A673 (cell line): ENCODE measurements around the gene RBM39. TPM values are rescaled to one million over a fixed set of nuclear protein-coding genes. Genes with fewer than 3 reads are reported as not detected.
"Not testable (repeated sequence)": the region's sequence is repeated elsewhere in the genome, so short reads cannot be mapped to it uniquely, and the experiment has no call there.

Experiments
- BruUV-seq: library from RNA; stranded (reverse); fragments of 400-500 nt; replicated peaks from 2 replicates; lab custom pipeline; 2021; lab: Mats Ljungman, UMichigan
- CTCF ChIA-PET: fragments of 300-600 bp; sonication (Branson Sonifier 250); formaldehyde crosslinking; loops from one replicate; lab custom pipeline; 2022; ENCODE audit warnings: antibody characterized with exemption; lab: Charles Lee
- POLR2A ChIA-PET: fragments of 300-600 bp; sonication (Branson Sonifier 250); formaldehyde crosslinking; loops from one replicate; lab custom pipeline; 2022; ENCODE audit warnings: antibody characterized with exemption; ENCODE audit not compliant: low non-redundant PET; lab: Charles Lee
- DNase-seq: peaks from one replicate; pipeline ENCODE4 v3.0.0-alpha.2; 2015; ENCODE audit warnings: low spot score
- H3K27ac ChIP-seq: fragments of 200-600 bp; sonication (generic); 2 replicates; pipeline ENCODE4 v1.5.1; 2016; ENCODE audit warnings: mixed run types, low read depth, mild to moderate bottlenecking, mixed read lengths, antibody characterized with exemption, low read length; ENCODE audit not compliant: poor library complexity, severe bottlenecking
- H3K27me3 ChIP-seq: fragments of 200-600 bp; sonication (generic); replicated peaks from 2 replicates; pipeline ENCODE4 v1.6.1; 2017; ENCODE audit warnings: mixed run types, low read depth, mild to moderate bottlenecking, mixed read lengths, antibody characterized with exemption, low read length; ENCODE audit not compliant: insufficient read depth, poor library complexity
- H3K36me3 ChIP-seq: fragments of 200-600 bp; sonication (generic); 2 replicates; pipeline ENCODE4 v1.6.1; 2016; ENCODE audit warnings: mixed run types, mild to moderate bottlenecking, mixed read lengths, antibody characterized with exemption, low read length; ENCODE audit not compliant: insufficient read depth, poor library complexity, severe bottlenecking
- H3K4me1 ChIP-seq: fragments of 200-600 bp; sonication (generic); 2 replicates; pipeline ENCODE4 v1.6.1; 2017; ENCODE audit warnings: mixed run types, mild to moderate bottlenecking, mixed read lengths, antibody characterized with exemption, low read length; ENCODE audit not compliant: insufficient read depth, poor library complexity, severe bottlenecking
- H3K4me3 ChIP-seq: fragments of 200-600 bp; sonication (generic); 2 replicates; pipeline ENCODE4 v1.5.1; 2016; ENCODE audit warnings: low read depth, mixed run types, mild to moderate bottlenecking, mixed read lengths, low read length; ENCODE audit not compliant: poor library complexity, severe bottlenecking
- H3K9me3 ChIP-seq: fragments of 200-600 bp; sonication (generic); 2 replicates; pipeline ENCODE4 v1.6.1; 2016; ENCODE audit warnings: mixed run types, low read depth, mild to moderate bottlenecking, mixed read lengths, antibody characterized with exemption, low read length; ENCODE audit not compliant: poor library complexity, severe bottlenecking
- CTCF ChIP-seq: fragments of 300-800, 200-600 bp; sonication (generic); conservative IDR thresholded peaks from 2 replicates; pipeline ENCODE4 v1.5.1; 2017; ENCODE audit warnings: low read depth, mild to moderate bottlenecking, antibody characterized with exemption, low read length, moderate library complexity, mixed read lengths
- EZH2 ChIP-seq: fragments of 200-600 bp; sonication (generic); IDR thresholded peaks from 2 replicates; pipeline ENCODE4 v1.6.1; 2017; ENCODE audit warnings: borderline replicate concordance, low read depth, mild to moderate bottlenecking, mixed read lengths, antibody characterized with exemption, low read length; ENCODE audit not compliant: poor library complexity, severe bottlenecking
- intact Hi-C: fragments of 100-400 bp; cut with micrococcal nuclease; formaldehyde crosslinking; loops from one replicate; pipeline ENCODE4 v1.10.0; 2022; ENCODE audit not compliant: unreplicated experiment
- total RNA-seq: library from RNA; stranded (reverse); gene quantifications from 2 replicates; pipeline ENCODE4 v1.2.3, GENCODE V29; 2021

The RBM39 gene
- total RNA-seq, 1 experiment from 2014 or later, result 329 TPM

- no peaks in the 10 kb centered on the region for H3K9me3 ChIP-seq
- ChIA-PET CTCF (no interaction called here), POLR2A (no interaction called here)
- H3K27me3 ChIP-seq, result no peaks in the 10 kb centered on the region
- H3K4me3 ChIP-seq, result no peak overlapping the region
- TF ChIP-seq EZH2, result no peak
- no peak for DNase-seq
- peaks cover 20% of the 10 kb centered on the region for H3K4me1 ChIP-seq
- intact Hi-C loops, result no loop called here
- no peaks in the 10 kb centered on the region for H3K36me3 ChIP-seq
- BruUV-seq, result no TSS peak
- H3K27ac ChIP-seq, result peak overlapping the region; percentile 65
Measured at GRCh38 chr20:35767683-35768481, 25.8 kb upstream of the RBM39 start.

DNA sequence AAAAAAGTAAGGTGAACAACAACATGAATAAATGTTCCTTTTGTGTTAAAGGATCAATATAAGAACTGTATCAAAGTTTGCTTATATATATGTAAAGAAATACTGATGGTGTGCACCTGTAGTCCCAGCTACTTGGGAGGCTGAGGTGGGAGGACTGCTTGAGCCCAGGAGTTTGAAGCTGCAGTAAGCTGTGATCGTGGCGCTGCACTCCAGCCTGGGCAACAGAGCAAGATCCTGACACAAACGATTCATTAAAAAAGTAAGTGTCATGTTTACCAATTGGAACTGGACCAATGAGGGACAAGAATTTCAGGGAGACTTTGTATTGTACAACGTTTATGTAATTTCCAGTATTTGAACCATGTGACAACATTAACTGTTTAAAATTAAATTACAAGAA lies 24.8 kb upstream of the RBM39 start:
- intact Hi-C loops, result no loop called here
- ChIA-PET CTCF (no interaction called here), POLR2A (no interaction called here)
- no peaks in the 10 kb centered on the region for H3K36me3 ChIP-seq
- no peak for DNase-seq
- H3K4me3 ChIP-seq, result no peak overlapping the region
- no peak overlapping the region for H3K27ac ChIP-seq
- no TSS peak for BruUV-seq
- TF ChIP-seq CTCF, result no peak
- no peak for TF ChIP-seq EZH2
- H3K9me3 ChIP-seq, result no peaks in the 10 kb centered on the region
- H3K4me1 ChIP-seq, result peaks cover 17% of the 10 kb centered on the region
- no peaks in the 10 kb centered on the region for H3K27me3 ChIP-seq

DNA sequence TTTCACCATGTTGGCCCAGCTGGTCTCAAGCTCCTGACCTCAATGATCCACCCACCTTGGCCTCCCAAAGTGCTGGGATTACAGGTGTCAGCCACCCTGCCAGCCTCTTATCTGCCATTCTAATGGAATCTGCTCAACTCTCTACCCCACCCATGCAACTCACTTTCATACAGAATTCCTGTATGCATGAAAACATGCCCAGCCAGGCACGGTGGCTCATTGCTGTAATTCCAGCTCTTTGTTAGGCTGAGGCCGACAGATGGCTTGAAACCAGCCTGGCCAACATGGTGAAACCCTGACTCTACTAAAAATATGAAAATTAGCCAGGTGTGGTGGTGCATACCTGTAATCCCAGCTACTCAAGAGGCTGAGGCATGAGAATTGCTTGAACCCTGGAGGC lies 22.9 kb upstream of the RBM39 start:
- H3K27ac ChIP-seq, CTCF ChIA-PET, BruUV-seq, H3K4me3 ChIP-seq, DNase-seq, H3K9me3 ChIP-seq, POLR2A ChIA-PET, intact Hi-C loops, H3K36me3 ChIP-seq, H3K27me3 ChIP-seq: not testable (repeated sequence)
- peaks cover 17% of the 10 kb centered on the region for H3K4me1 ChIP-seq

GRCh38 chr20:35762461-35762860 lies 20.4 kb upstream of the RBM39 start:
- Histone ChIP-seq H3K27ac (no peak overlapping the region), H3K4me1 (peaks cover 3% of the 10 kb centered on the region), H3K9me3 (no peaks in the 10 kb centered on the region), H3K36me3 (no peaks in the 10 kb centered on the region), H3K4me3 (no peak overlapping the region), H3K27me3 (no peaks in the 10 kb centered on the region)
- no TSS peak for BruUV-seq
- no peak for TF ChIP-seq EZH2
- no peak for TF ChIP-seq CTCF
- POLR2A ChIA-PET, result no interaction called here
- no peak for DNase-seq
- CTCF ChIA-PET, result no interaction called here
- intact Hi-C loops, result no loop called here

GRCh38 chr20:35761548-35761947 lies 19.5 kb upstream of the RBM39 start:
- H3K27ac ChIP-seq, H3K4me1 ChIP-seq, H3K9me3 ChIP-seq, H3K4me3 ChIP-seq, intact Hi-C loops, H3K36me3 ChIP-seq, DNase-seq, BruUV-seq, POLR2A ChIA-PET, H3K27me3 ChIP-seq, CTCF ChIA-PET: not testable (repeated sequence)
